ENCODE data around the gene PRKCZ. TPM values are rescaled to one million over a fixed set of nuclear protein-coding genes. Genes with fewer than 3 reads are reported as not detected.

Gene PRKCZ
- polyA plus RNA-seq, 6 donors from 2014 or later: 5.7 to 12.4 (median 9.3) TPM

DNA sequence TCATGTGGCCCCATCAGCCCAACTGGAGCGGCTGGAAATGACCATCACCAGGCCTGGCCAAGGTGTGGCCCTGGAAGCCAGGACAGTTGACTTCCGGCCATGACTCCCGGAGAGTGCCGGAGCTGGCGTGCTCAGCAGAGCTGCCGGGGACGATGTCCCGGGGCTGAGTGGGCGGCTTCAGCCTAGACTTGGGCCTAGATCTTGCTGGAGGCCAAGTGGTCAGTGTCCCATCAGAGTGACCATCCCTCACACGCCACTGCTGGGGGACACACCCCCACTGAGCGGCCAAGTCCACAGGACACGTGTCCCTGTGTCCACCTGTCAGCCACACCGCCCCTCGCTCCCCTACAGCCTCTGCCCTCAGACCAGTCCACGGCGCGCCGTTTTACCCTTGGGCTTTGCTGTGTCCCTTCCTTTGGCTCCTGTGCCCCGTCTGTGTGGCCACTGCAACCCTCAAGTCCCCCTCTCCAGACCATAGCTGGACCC lies 140.3 kb downstream of the PRKCZ start:
- Mint-ChIP-seq H3K9me3 (no peaks in the 10 kb centered on the region), H3K27ac (peak overlapping the region in 2 of 6 donors; percentile 45 to 88), H3K27me3 (no peaks in the 10 kb centered on the region), H3K4me3 (peak overlapping the region in 7 of 8 donors; percentile 9 to 78 (median 43)), H3K36me3 (no peaks in the 10 kb centered on the region), H3K4me1 (peaks cover 3 to 16% (median 16%) of the 10 kb centered on the region in 3 donors)
- ATAC-seq (ENCODE audit: low read depth in 2 of 2) (no peak), DNase-seq (no peak)

- Mint-ChIP-seq H3K27me3 (no peaks in the 10 kb centered on the region), H3K36me3 (no peaks in the 10 kb centered on the region), H3K27ac (peak overlapping the region in 2 of 6 donors; percentile 20 to 33), H3K4me3 (peak overlapping the region in 6 of 8 donors; percentile 25 to 91 (median 68)), H3K4me1 (peaks cover 3 to 16% (median 15%) of the 10 kb centered on the region in 3 donors), H3K9me3 (no peaks in the 10 kb centered on the region)
- DNase-seq (no peak), ATAC-seq (ENCODE audit: low read depth in 2 of 2) (no peak)
Observed at GRCh38 chr1:2192031-2192995, 142.1 kb downstream of the PRKCZ start.

DNA sequence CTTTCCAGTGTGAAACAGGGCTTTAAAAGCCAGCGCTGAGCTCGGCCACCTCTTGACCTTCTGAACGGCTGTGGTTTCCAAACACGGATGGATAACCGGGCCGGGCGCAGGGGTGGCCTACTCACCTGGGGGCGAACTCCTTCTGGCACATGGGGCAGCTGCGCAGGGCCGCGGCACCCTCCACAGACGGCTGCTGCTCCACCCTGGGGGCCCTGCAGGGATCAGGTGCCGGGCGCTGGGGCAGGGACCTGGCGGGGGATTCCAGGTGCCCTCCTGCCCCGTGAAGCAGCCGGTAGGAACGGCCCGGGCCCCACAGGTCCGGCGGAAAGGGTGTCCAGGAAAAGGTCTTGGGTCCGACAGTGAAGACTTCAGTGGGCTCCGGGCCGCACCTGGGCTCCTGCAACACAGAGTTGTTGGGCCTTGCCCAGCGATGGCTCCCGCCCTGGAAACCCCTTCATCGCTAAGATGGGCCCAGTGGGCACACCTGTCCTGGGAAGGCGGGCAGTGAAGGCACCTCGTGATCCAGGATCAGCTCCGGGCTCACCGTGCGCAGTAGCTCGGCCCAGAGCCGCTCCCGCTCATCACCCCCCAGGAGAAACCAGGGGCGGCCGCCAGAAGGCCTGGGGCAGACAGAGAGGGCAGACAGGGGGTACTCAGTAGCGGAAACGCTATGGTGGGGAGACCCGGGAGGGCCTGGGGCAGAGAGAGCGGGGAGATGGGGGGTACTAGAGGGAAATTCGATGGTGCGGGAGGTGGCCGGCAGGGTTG lies 143.5 kb downstream of the PRKCZ start:
- DNase-seq (no peak), ATAC-seq (ENCODE audit: low read depth in 2 of 2) (no peak)
- H3K36me3 Mint-ChIP-seq: no peaks in the 10 kb centered on the region
- peak overlapping the region in 3 of 6 donors; percentile 66 to 94 (median 89) for H3K27ac Mint-ChIP-seq
- H3K9me3 Mint-ChIP-seq: no peaks in the 10 kb centered on the region
- H3K4me1 Mint-ChIP-seq: peaks cover 3 to 22% (median 20%) of the 10 kb centered on the region in 3 donors
- H3K4me3 Mint-ChIP-seq: peak overlapping the region; percentile 59 to 91 (median 74)
- H3K27me3 Mint-ChIP-seq: no peaks in the 10 kb centered on the region

GRCh38 chr1:2194319-2194897 lies 144.2 kb downstream of the PRKCZ start, which contains the start of gene FAAP20:
Gene FAAP20, minus strand, starts transcription at chr1:2194772. Its CDS starts 23 bp downstream, at chr1:2194749.
- Mint-ChIP-seq H3K36me3 (no peaks in the 10 kb centered on the region), H3K4me1 (peaks cover 8 to 27% (median 25%) of the 10 kb centered on the region in 3 donors), H3K27me3 (no peaks in the 10 kb centered on the region), H3K9me3 (no peaks in the 10 kb centered on the region), H3K27ac (peak within 1 kb of the TSS; percentile 28 to 99 (median 95)), H3K4me3 (peak within 1 kb of the TSS; percentile 87 to 94 (median 92))
- peak; percentile 65 to 66 for ATAC-seq (ENCODE audit: low read depth in 2 of 2)
- no peak for DNase-seq

GRCh38 chr1:2194898-2195673 lies 144.9 kb downstream of the PRKCZ start:
- Mint-ChIP-seq H3K9me3 (no peaks in the 10 kb centered on the region), H3K4me1 (peaks cover 10 to 34% (median 32%) of the 10 kb centered on the region in 3 donors), H3K27me3 (no peaks in the 10 kb centered on the region), H3K27ac (peak overlapping the region; percentile 28 to 99 (median 95)), H3K4me3 (peak overlapping the region; percentile 87 to 94 (median 92)), H3K36me3 (no peaks in the 10 kb centered on the region)
- peak; percentile 74 to 76 for ATAC-seq (ENCODE audit: low read depth in 2 of 2)
- peak; percentile 89 for DNase-seq

DNA sequence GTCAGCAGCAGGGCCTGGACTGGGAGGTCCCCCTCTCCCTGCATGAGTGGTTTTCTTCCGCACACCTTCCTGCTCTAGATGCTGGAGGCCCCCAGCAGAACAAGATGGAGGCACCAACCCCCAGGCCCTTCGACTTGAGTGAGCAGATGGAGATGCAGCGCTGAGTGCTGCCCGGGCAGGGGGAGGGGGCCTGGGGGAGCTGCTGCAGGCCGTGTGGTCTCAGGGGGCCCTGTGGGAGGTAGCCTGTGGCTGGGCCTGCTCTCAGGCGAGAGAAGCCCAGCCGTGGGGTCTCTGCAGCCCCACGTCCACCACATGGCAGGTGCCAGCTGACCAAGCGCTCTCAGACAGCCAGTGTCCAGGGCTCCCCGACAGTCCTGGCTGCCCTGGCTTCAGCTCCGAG lies 145.6 kb downstream of the PRKCZ start:
- no peak for DNase-seq
- ATAC-seq (ENCODE audit: low read depth in 2 of 2): no peak
- Mint-ChIP-seq H3K36me3 (no peaks in the 10 kb centered on the region), H3K27me3 (no peaks in the 10 kb centered on the region), H3K27ac (peak overlapping the region in 3 of 6 donors; percentile 54 to 94 (median 56)), H3K4me3 (peak overlapping the region in 3 of 8 donors; percentile 25 to 94 (median 93)), H3K4me1 (peaks cover 10 to 38% (median 32%) of the 10 kb centered on the region in 3 donors), H3K9me3 (no peaks in the 10 kb centered on the region)

GRCh38 chr1:2196901-2197638 lies 146.9 kb downstream of the PRKCZ start:
- no peaks in the 10 kb centered on the region for H3K9me3 Mint-ChIP-seq
- no peaks in the 10 kb centered on the region for H3K27me3 Mint-ChIP-seq
- H3K36me3 Mint-ChIP-seq: no peaks in the 10 kb centered on the region
- H3K4me3 Mint-ChIP-seq: no peak overlapping the region
- DNase-seq (no peak), ATAC-seq (ENCODE audit: low read depth in 2 of 2) (no peak)
- H3K4me1 Mint-ChIP-seq: peaks cover 9 to 48% (median 36%) of the 10 kb centered on the region in 3 donors
- H3K27ac Mint-ChIP-seq: peak overlapping the region in 1 of 6 donors; percentile 29

GRCh38 chr1:2197707-2198165 lies 147.5 kb downstream of the PRKCZ start:
- peak overlapping the region in 2 of 8 donors; percentile 62 to 68 for H3K4me3 Mint-ChIP-seq
- H3K9me3 Mint-ChIP-seq: no peaks in the 10 kb centered on the region
- peak overlapping the region in 4 of 6 donors; percentile 24 to 89 (median 38) for H3K27ac Mint-ChIP-seq

DNA sequence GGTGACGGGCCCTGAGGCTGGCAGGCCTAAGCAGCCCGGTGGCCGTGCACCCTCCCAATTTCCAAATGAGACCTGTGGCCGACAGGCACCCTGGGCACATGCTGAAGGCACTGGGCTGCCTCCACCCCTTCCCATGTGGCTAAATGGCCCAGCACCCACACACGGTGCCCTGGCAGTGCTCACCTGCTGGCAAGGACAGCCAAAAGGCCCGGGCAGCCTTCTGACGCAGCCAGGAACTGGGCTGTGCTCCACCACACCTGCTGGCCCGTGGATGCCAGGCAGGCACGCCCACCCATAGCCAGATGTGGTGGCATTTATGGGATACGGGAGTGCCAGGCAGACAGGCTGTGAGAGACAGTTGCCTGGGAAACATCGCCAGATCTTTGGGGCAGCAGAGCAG lies 148.4 kb downstream of the PRKCZ start:
- ATAC-seq (ENCODE audit: low read depth in 2 of 2): no peak
- Mint-ChIP-seq H3K4me1 (peaks cover 19 to 53% (median 44%) of the 10 kb centered on the region in 3 donors), H3K36me3 (no peaks in the 10 kb centered on the region)

More at GRCh38 chr1:2197707-2198165, 147.5 kb downstream of the PRKCZ start:
- ATAC-seq (ENCODE audit: low read depth in 2 of 2) (no peak), DNase-seq (no peak)
- H3K4me1 Mint-ChIP-seq: peaks cover 11 to 53% (median 39%) of the 10 kb centered on the region in 3 donors
- H3K36me3 Mint-ChIP-seq: no peaks in the 10 kb centered on the region
- no peaks in the 10 kb centered on the region for H3K27me3 Mint-ChIP-seq

GRCh38 chr1:2199042-2199810 lies 149.0 kb downstream of the PRKCZ start:
- no peaks in the 10 kb centered on the region for H3K36me3 Mint-ChIP-seq
- peak; percentile 70 for DNase-seq
- no peaks in the 10 kb centered on the region for H3K9me3 Mint-ChIP-seq
- peak; percentile 52 to 54 for ATAC-seq (ENCODE audit: low read depth in 2 of 2)
- peak overlapping the region; percentile 16 to 89 (median 82) for H3K27ac Mint-ChIP-seq
- H3K27me3 Mint-ChIP-seq: no peaks in the 10 kb centered on the region
- peaks cover 19 to 53% (median 40%) of the 10 kb centered on the region in 3 donors for H3K4me1 Mint-ChIP-seq
- peak overlapping the region; percentile 70 to 91 (median 84) for H3K4me3 Mint-ChIP-seq

More for the DNA sequence above, 148.4 kb downstream of the PRKCZ start:
- H3K27ac Mint-ChIP-seq: peak overlapping the region in 5 of 6 donors; percentile 16 to 89 (median 78)
- DNase-seq: no peak
- no peaks in the 10 kb centered on the region for H3K9me3 Mint-ChIP-seq
- no peaks in the 10 kb centered on the region for H3K27me3 Mint-ChIP-seq
- H3K4me3 Mint-ChIP-seq: peak overlapping the region in 5 of 8 donors; percentile 70 to 84 (median 82)
